Stimulated activated CD8-positive, alpha-beta memory T cell treated with anti-CD3 and anti-CD28 coated beads, Interleukin-4, amount 100 ng/mL, for 1 hour (primary cell): ENCODE measurements around the gene FCHO1.
A peak's percentile ranks its signal among the peaks of the same experiment; 100 is the strongest.

Experiments
- DNase-seq, 2 donors: peaks; one replicate each; pipeline ENCODE4 v3.0.0-alpha.2; 2020; ENCODE audit warnings: low read depth in 2 of 2, low spot score in 1 of 2

FCHO1 gene

GRCh38 chr19:17727843-17728242 is 23.4 kb upstream of the FCHO1 start:
- DNase-seq, result no peak

DNA sequence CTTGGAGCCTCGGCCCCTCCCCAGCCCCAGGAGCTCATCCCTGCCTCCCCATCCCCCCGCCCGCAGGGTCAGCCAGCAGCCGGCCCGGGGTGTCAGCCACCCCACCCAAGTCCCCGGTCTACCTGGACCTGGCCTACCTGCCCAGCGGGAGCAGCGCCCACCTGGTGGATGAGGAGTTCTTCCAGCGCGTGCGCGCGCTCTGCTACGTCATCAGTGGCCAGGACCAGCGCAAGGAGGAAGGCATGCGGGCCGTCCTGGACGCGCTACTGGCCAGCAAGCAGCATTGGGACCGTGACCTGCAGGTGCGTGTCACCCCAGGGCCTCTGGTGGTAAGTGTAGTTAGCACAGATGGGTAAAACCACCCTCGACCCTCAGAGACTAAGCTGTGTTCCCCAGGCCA is 18.1 kb upstream of the FCHO1 start:
- DNase-seq, result no peak

GRCh38 chr19:17734146-17734545 is 17.1 kb upstream of the FCHO1 start:
- DNase-seq, result no peak

GRCh38 chr19:17735410-17735809 is 15.9 kb upstream of the FCHO1 start:
- no peak for DNase-seq

DNA sequence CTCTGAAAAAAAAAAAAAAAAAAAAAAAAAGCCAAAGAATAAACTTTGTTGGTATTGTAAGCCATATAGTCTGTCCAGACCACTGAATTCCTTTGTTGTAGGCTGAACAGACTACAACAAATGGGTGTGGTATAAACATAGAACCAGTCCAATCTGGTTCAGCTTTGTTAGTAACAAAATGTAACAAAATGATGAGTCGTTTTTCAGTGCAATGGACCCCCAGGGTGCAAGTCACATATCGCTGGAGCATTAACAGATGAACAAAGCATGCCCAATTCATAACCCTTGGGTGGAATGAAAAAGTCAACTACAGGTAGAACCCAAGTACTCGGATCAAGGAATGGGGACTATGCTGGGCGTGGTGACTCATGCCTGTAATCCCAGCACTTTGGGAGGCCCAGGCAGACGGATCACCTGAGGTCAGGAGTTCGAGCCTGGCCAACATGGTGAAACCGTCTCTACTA is 13.6 kb upstream of the FCHO1 start:
- DNase-seq, result no peak

DNA sequence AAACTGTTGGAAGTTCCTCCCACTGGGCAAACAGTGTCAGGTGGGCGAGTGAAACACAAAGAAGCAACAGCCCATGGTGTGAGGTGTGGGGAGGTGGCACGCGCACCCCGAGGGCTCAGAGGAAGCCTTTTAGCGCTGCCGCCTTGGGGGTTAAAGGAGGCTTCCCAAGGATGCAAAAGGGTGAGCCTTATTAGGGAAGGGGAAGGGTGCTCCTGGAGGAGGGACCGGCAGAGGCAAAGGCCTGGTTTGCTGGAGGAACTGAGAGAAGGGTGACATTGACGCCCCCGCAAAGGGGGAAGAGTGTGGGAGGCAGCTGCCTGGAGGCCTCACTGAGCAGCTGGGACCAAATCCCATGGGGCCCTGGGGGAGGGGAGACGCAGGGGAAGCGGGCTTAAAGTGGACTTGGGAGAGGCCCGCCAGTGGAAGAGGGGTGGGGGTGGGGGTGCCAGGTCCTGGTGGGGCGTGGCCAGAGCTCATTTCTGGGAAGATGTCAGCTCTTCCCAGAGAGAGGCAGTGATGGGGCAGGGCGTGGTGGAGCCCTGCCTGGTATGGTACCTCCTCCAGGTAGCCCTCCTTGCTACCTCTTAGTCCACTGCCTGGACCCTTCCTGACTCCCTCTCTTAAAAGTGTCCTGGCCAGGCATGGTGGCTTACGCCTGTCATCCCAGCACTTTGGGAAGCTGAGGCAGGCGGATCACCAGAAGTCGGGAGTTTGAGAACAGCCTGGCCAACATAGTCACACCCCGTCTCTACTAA is 12.0 kb upstream of the FCHO1 start:
- no peak for DNase-seq

DNA sequence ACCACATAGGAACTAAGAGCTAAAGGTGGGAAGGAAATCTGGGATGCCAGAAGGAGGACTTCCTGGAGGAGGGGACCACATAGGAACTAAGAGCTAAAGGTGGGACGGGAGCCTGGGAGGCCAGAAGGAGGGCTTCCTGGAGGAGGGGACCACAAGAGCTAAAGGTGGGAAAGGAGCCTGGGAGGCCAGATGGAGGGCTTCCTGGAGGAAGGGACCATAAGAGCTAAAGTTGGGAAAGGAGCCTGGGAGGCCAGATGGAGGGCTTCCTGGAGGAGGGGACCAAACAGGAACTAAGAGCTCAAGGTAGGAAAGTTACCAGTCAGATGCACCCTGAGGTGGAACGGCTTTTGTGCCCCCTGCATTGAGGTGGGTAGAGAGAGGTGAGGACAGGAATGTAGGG is 9.8 kb upstream of the FCHO1 start:
- no peak for DNase-seq

DNA sequence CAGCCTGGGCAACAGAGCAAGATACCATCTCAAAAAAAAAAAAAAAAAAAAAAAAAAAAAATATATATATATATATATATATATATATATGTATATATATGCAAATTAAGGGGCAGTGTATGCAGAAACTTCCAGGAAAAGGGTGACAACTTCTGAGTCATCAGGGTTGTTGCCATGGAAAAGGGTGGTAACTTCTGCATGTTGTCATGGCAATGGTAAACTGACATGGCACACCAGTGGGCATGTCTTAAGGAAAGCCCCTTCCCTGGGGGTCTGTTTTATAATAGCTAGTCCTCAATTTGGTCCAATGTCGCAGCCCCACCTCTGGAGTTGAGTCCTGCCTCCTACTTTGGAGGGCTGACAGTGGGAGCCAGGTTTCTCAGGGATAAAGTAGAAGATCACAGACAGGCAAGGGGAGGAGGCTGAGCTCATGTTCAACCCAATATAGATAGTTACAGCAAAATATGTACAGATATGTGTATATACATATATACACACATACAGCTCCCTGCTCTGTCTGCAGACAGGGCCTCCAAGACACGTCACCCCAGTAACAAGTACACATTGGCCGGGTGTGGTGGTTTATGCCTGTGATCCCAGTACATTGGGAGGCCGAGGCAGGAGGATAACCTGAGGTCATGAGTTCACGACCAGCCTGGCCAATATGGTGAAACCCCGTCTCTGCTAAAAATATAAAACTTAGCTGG is 7.2 kb upstream of the FCHO1 start:
- no peak for DNase-seq

DNA sequence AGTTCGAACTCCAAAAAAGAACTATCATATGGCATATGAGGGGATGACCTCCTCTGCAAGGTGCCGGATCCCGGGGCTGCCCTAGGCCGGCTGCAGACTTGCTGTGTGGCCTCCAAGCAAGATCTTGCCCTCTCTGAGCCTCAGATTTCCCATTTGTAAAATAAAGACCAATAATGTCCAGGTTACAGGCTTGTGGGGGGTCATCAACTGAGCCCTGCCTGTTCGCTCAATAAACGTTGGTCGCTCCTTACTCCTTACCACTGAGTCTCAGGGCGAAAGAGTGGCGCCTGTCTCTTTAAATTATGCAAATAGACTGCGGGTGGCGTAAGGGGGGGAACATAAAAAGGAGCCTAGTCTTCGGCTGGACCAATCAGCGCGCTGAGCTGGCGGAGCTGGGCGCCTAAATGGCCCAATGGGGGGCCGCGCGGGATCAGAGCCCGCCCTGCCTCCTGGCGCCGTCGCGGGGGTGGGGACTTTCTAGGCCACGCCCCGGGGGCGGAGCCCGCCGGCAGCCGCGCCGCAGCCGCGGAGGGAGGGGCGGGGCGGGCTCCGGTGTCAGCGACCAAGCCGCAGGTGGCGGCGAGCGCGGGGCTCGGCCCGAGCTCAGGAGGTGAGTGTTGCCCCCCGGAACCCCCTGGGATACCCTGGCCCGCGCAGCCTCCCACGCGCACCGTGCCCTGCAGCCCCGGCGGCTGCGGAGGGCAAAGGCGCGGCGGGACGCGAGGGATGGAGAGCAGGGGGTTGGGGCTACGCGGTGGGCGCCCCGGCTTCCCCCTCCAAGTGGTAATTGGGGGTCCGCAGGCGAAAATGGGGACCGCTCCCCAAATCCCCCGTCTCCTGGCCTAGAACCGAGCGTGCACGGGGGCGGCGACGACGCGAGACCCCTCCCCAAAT is 3.8 kb upstream of the FCHO1 start:
- DNase-seq, result peak; percentile 86 to 89

DNA sequence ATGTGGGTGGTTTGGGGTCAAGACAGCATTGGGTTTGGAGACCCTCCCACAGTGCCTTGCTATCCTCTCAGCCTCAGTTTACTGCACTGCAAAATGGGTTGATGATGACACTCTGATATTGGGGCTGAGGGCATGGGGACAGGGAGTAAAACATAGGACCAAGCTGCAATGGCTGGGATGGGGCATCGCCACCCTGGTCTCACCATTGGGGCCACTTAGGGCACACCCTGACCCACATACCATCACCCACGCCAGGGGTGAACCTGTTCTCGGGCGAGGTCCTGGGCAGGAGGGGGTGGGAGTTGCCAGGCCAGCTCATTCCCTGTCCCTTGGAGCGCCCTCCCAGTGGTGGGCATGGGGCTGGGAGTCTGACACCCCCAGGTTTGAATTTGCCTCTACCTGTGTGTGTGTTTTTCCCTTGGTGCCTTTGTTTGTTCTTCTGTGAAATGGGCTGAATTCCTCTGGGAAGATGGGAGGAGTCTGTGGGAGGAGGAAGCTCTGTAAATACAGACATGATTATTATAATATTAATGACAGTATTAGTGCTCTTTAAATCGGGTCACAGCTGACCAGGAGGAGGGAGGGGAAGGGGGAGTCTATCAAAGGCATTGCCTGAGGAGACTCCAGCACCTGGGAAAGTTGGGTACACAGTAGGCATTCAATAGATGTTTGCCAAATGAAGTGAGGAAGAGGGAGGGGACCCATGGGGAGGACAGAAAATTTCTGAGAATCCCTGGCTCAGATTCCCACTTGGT is 2.2 kb upstream of the FCHO1 start:
- DNase-seq, result no peak

DNA sequence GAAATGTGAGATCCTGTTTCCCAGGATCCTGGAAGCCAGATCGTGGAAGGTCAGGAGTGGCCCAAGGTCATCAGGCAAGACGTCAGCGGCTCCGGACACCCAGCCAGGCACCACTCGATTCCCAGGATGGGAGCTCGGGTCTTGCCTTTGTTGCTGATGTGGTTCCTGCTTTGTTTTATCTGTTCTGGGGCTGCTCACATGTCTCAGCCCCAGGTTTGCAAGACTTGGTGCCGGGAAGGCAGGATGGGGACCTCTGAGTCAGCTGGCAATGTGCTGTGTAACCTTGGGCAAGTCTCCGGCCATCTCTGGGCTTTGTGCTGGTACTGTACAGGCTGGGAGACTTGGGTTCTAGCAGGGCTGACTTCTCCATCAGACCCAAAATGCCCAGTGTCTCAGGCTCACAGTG is 1.4 kb upstream of the FCHO1 start:
- DNase-seq, result no peak

DNA sequence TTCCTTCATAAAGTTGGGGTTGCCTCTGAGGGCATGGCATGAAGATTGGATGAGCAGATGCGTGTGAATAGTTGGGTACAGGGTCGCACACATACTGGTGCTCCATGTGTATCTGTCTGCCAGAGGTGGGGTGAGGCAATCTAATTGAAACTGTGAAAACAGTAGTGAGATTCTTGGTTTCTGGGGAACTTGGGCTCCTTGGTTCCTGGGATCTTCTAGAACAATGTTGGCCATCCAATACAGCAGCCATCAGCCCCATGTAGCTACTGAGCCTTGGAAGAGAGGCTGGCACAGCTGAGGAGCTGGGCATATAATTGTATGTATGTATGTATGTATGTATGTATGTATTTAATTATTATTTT is 616 bp downstream of the FCHO1 start:
- no peak for DNase-seq

DNA sequence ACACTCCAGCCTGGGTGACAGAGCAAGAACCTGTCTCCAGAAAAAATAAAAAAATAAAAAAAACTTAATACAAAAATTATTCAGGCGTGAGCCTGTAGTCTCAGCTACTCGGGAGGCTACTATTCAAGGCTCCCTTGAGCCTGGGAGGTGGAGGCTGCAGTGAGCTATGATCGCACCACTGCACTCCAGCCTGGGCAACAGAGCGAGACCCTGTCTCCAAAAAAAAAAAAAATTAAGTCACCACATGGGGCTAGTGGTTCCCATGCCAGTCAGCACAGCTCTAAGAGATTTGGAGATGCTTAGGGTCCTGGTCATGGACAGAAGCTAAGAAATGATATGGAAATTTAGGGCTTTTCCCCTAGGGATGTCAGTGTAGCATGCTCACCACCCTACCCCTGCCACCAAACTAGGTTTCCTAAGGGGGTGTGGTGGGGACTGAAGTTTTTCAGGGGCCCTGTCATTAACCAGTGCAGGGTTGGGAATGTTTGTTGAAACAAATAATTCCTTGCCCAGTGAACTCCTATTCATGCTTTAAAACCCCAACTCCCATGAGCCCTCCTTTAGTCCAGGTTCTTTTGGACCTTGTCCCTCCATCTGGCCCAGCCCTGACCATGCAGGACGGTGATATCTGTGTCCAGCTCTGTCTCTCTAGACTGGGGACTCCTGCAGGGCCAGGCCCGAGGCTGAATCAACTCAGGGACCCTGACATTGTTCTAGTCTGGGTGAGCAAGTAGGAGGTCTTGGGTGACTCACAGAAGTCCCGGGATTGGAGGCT is 1.8 kb downstream of the FCHO1 start:
- DNase-seq, result no peak

DNA sequence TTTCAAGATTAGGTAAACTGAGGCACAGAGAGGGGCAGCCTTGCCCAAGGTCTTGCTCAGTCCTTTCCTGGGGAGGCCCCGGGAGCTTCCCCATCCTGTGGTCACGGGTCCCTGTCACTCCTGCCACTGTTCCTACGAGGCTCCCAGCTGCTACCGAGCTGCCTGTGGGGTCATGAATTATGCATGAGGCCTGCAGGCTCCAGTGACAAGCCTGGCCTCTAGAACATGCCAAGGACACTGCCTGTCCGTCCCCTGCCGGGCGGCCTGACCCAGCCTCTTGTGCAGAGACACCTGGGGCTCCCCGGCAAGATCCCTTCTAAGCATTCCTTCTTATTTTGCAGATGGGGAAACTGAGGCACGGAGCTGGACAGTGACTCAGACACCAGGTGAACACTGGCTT is 2.7 kb downstream of the FCHO1 start:
- no peak for DNase-seq

- no peak for DNase-seq
These were observed 3.6 kb downstream of the FCHO1 start for GRCh38 chr19:17754634-17755442.

- no peak for DNase-seq
These were observed 4.2 kb downstream of the FCHO1 start for GRCh38 chr19:17755443-17755890.

GRCh38 chr19:17755977-17756670 is 4.8 kb downstream of the FCHO1 start:
- no peak for DNase-seq

DNA sequence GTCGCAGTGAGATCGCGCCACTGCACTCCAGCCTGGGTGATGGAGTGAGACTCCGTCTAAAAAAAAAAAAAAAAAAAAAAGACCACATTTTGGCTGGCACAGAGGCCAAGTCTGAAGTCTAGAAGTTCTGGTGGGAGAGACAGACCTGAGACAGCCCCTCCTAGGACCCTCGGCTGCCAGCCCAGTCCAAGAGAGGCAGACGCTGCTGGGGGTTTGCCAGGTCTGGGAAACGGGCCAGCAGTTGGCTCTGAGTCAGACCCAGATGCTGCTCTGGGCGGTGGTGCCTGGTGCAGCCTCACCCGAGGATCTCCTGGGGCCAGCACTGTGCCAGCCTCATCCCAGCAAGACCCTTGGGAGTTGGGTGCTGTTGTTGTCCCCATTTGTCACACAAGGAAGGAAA is 5.8 kb downstream of the FCHO1 start:
- no peak for DNase-seq

DNA sequence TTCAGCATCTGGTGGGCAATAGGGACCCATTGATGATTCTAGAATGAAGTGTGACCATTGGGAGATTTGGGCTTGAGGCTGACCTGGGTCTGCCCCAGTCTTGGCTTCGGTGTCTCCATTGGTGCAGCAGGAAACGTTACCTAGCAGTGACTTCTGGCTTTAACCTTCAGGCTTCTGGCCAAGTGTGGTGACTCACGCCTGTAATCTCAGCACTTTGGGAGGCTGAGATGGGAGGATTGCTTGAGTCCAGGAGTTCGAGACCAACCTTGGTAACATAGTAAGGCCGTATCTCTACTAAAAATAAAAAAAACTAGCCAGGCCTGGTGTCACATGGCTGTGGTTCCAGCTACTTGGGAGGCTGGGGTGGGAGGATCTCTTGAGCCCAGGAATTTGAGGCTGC is 7.2 kb downstream of the FCHO1 start:
- DNase-seq, result no peak
